Erythroblast (primary cell): ENCODE measurements around the gene PTPRT.

Experiments used
- GATA1 ChIP-seq: IDR thresholded peaks from 2 replicates; pipeline ENCODE4 v1.6.1; 2011; ENCODE audit warnings: low read depth, mild to moderate bottlenecking, control low read depth, low read length, moderate library complexity
- POLR2A ChIP-seq: IDR thresholded peaks from 2 replicates; pipeline ENCODE4 v1.6.1; 2011; ENCODE audit warnings: mild to moderate bottlenecking, low read length

GRCh38 chr20:42852691-42853090 is 337.0 kb downstream of the PTPRT start:
- no peak for TF ChIP-seq POLR2A
- TF ChIP-seq GATA1 = no peak
